Ectodermal cell (in vitro differentiated cells): ENCODE results near the gene ZDHHC1.

Source experiments
- H3K27ac ChIP-seq: 2 replicates; pipeline ENCODE4 v1.7.0; 2013; ENCODE audit warnings: mild to moderate bottlenecking, low read depth, low read length; ENCODE audit not compliant: insufficient read depth, poor library complexity, severe bottlenecking
- H3K27me3 ChIP-seq: 2 replicates; pipeline ENCODE4 v1.7.0; 2013; ENCODE audit warnings: mild to moderate bottlenecking, low read length; ENCODE audit not compliant: insufficient read depth, control insufficient read depth, poor library complexity, severe bottlenecking
- H3K36me3 ChIP-seq: one replicate; pipeline ENCODE4 v1.7.0; 2013; ENCODE audit warnings: low read length; ENCODE audit not compliant: control insufficient read depth, insufficient read depth
- H3K4me1 ChIP-seq: one replicate; pipeline ENCODE4 v1.7.0; 2013; ENCODE audit warnings: low read length; ENCODE audit not compliant: control insufficient read depth, insufficient read depth
- H3K4me3 ChIP-seq: 2 replicates; pipeline ENCODE4 v1.7.0; 2013; ENCODE audit warnings: low read depth, low read length, control low read depth; ENCODE audit not compliant: insufficient read depth
- H3K9me3 ChIP-seq: 2 replicates; pipeline ENCODE4 v1.7.0; 2013; ENCODE audit warnings: mild to moderate bottlenecking, low read length, moderate library complexity; ENCODE audit not compliant: control insufficient read depth
- WGBS, 2 experiments: methylation state at CpG; one replicate each; pipeline ENCODE4 v1.1.7; 2013; ENCODE audit warnings: missing lambda C conversion rate in 2 of 2; 5-methylcytosine and 5-hydroxymethylcytosine counted together

ZDHHC1 gene

DNA sequence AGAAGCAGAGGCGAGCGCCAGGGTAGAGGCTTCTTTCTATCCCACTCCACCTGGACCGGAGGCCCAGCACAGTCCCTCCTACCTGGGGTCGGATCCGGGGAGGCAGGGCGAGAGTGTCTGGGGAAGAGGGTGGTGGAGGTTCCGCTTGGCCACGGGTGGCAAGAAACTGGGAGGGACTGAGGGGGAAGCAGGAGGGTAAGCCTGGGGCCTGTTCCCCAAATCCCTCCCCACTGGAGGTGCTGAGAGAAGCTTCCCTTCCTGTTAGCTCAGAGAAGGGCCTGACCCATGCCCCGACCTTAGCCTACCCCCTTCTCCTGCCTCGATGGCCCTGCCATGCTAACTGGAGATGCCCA lies 21.2 kb downstream of the ZDHHC1 start:
- Histone ChIP-seq H3K27ac (no peak overlapping the region), H3K4me3 (no peak overlapping the region), H3K36me3 (no peaks in the 10 kb centered on the region), H3K4me1 (peaks cover 70% of the 10 kb centered on the region), H3K9me3 (no peaks in the 10 kb centered on the region), H3K27me3 (peaks cover 48% of the 10 kb centered on the region)
- 74 to 82% methylated on average over 10 of the region's 10 CpGs for whole genome bisulfite sequencing, 2 experiments

DNA sequence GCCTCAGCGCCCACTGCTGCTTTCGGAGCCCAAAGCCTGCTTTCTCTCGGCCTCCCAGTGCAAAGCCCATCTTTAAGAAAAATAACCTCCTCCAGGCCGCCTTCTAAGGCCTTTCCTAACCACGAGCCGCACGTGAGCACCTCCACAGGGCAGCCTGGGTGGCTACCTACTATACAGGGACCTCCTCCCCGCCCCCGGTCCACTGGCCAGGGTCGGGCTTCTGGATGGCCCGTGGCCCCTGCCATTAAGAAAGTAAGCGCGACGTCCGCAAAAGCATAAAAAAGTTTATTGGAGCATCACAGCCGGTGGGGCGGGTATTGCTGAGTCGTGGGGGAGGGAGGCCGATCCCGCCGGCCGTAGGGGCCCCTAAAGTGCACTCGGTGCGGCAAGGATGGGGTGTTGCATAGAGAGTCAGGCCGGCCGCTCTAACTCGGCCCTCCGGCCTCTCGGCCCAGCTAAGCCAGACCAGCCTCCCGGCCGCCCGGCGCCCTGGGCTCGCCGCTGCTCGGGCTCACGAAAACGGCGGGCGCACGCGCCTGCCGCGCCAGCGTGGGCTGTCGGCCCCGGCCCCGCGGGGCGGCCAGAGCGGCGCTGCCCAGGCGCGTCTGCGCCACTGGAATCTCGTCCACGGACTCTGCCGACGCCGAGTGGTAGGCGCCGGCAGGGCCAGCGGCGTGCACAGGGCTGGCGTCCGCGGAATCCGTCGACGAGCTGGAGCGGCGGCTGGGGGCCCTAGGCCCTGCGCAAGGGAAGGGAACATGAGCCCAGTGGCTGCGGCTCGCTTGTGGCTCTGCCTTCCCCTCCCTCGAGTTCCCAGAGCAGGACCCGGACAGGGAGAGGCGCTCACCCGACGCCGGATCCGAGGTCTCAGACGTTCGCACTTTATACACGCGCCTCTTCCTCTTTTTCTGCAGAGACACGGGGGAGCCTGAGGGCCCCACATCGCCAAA lies 21.8 kb downstream of the ZDHHC1 start:
- Histone ChIP-seq H3K27ac (no peak overlapping the region), H3K4me3 (no peak overlapping the region), H3K9me3 (no peaks in the 10 kb centered on the region), H3K36me3 (no peaks in the 10 kb centered on the region), H3K27me3 (peaks cover 48% of the 10 kb centered on the region), H3K4me1 (peaks cover 70% of the 10 kb centered on the region)
- WGBS, 2 experiments: 9 to 10% methylated on average over 88 of the region's 88 CpGs

DNA sequence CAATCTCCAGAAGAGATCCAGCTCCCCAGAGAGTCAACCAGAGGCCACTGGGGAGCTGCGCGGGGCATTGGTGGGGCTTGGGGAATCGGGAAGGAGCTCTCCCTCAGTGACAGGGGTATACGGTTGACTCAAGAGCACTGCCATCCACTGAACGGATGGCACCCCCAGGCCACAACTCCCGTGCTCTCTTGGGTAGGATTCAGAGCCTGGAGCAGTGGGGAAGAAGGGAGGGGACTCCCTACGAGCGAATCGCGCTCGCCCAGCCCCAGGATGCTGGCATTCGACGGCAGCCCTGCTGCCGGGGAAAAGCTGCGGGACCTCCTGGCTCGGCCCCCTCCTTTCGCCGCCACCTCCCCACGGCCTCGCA lies 22.5 kb downstream of the ZDHHC1 start:
- 4 to 5% methylated on average over 20 of the region's 20 CpGs for WGBS, 2 experiments
- H3K27me3 ChIP-seq: peaks cover 48% of the 10 kb centered on the region
- H3K27ac ChIP-seq: no peak overlapping the region
- H3K4me3 ChIP-seq: peak overlapping the region; percentile 29
- no peaks in the 10 kb centered on the region for H3K9me3 ChIP-seq
- H3K36me3 ChIP-seq: no peaks in the 10 kb centered on the region
- H3K4me1 ChIP-seq: peaks cover 70% of the 10 kb centered on the region

DNA sequence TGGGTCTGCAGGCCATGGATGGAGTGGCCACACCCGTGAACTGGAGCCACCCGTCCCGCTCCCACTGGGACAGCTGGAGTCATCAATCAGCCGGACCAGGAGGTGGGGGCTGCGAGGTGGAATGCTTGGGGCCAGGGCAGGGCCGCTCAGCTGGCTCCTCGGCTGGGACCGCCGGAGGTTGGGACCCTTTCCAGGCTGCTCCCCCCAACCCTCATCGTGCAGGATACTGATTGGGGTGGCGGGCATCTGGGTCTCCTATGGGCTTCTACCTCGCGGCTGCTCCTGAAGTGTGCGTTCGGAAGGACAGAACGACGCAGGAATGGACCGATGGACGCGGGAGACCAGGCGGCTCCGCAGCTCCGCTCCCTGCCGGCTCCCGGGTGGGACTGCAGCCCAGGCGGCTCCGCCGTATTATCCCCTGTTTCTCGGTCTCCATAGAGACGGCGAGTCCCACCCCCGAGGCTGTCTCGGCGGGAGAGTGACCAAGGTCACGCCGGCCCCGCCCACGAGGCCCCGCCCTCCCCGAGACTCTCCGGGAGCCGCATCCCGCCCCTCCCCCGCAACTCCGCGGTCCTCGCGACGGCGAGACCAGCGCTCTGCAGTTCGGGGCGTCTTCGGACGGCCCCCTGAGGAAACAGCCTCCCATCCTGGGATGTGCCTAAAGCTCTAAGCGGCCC lies 23.0 kb downstream of the ZDHHC1 start, which contains the start of gene TPPP3:
TSS of gene TPPP3 (minus strand) at position 388 of the 677 bp plus-strand sequence. CDS start 2,387 bp downstream, outside the sequence.
- Histone ChIP-seq H3K27ac (peak within 1 kb of the TSS; percentile 8), H3K27me3 (peaks cover 45% of the 10 kb centered on the region), H3K4me3 (peak within 1 kb of the TSS; percentile 29), H3K9me3 (no peaks in the 10 kb centered on the region), H3K4me1 (peaks cover 68% of the 10 kb centered on the region), H3K36me3 (no peaks in the 10 kb centered on the region)
- 5% methylated on average over 56 of the region's 56 CpGs for WGBS, 2 experiments

DNA sequence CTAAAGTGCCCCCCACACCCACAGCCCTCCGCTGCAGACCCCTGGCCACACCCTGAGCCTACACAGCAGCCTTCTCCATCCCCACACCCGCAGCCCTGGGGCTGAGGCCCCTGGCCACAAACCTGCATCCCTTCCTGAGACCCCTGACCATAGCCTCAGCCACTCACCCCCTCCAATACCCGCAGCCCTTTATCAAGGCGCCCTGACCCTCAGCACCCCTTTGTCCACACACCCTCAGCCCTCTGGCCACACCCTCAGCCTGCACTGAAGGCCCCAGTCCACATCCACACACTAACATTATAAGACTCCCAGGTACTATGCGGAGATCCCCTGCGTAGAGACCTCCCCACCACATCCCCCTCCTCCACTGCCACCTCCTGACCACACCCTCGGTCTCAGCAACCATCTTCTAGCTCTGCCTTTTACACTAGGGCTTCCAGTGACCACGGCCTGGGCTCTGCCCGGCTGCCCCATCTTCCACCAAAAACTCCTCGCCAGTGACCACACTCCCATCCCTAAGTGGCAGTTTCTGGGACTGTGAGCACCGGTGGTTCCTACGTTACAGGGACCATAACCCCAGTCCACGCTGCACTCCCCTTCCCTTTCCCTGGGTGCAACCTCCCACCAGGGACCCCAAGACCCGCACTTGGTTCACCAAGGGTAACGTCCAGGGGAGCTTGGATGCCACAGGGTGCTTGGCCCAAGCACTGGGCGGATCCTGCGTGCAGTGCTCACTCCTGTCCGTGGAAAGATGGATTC lies 23.8 kb downstream of the ZDHHC1 start:
- Histone ChIP-seq H3K27ac (no peak overlapping the region), H3K4me1 (peaks cover 60% of the 10 kb centered on the region), H3K4me3 (peak overlapping the region; percentile 29), H3K27me3 (peaks cover 45% of the 10 kb centered on the region), H3K9me3 (no peaks in the 10 kb centered on the region), H3K36me3 (no peaks in the 10 kb centered on the region)
- WGBS, 2 experiments: 84 to 87% methylated on average over 18 of the region's 18 CpGs

DNA sequence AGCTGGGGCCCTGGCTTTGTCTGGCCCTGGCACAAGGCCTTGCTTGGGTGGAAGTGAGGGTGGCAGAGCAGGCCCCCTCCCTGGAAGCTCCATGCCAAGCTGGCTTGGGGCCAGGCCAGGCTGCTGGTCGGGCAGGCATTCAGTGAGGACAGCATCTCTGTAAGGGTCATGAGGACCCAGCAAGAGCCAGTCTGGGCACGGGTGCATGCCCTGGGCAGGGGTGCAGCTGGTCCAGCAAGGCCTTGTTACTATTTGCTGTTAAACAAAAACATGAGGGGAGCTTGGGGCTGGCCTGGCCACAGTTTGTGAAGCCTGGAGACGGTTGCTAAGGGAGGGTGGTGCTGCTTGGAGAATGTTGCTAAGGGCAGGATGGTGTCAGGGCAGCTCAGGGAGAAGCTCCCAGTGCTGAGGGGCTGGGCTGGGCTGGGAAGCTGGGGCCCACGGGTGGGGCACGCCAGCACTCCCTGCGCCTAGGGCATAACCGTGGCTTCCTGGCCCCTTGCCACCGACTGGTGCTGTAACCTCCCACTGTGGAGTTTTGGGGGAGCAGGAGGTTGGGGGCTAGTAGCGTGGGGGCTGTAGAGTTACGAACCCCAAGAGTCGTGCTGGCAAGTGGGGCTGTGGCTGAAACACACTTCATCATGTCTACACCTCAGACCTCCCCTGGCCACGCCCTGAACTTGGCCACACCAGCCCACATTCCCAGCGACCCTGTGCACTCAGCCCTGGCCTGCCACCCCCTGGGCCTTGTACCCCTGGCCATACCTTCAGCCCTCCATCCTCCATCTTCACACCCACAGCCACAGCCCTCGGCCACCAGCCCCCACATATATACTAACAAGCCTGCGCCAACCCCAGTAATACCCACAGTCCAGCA lies 24.6 kb downstream of the ZDHHC1 start:
- Histone ChIP-seq H3K4me3 (no peak overlapping the region), H3K36me3 (no peaks in the 10 kb centered on the region), H3K27me3 (peaks cover 45% of the 10 kb centered on the region), H3K9me3 (no peaks in the 10 kb centered on the region), H3K4me1 (peaks cover 52% of the 10 kb centered on the region), H3K27ac (no peak overlapping the region)
- 92 to 93% methylated on average over 15 of the region's 15 CpGs for WGBS, 2 experiments

DNA sequence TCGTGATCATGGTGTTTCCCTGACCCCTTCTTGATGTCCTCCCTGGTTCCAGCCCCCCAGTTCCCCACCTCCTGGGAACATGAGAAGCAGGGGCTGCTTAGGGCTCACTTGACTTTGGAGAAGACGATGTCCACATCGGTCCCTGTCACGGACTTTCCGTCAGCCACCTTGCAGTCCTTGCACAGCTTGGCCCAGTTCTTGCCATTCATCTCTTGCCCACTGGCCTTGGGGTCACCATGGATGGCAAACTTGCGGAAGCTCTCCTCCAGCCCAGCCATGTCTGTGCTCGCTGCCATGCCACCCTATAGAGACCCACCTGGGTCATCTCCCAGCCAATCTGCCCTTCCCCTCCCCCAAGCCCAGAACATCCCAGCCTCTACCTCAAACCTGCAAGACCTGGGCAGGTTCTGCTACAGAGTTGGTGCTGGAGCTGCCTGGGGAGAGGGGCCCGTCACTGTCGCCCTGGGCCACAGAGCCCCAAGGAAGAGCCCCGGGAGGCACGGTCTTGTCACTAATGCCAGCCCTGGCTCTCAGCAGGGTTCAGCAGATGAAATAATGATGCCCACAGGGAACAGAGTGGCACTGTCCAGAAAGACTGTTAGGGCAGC lies 25.4 kb downstream of the ZDHHC1 start:
- Histone ChIP-seq H3K27me3 (peaks cover 44% of the 10 kb centered on the region), H3K4me3 (no peak overlapping the region), H3K36me3 (no peaks in the 10 kb centered on the region), H3K9me3 (no peaks in the 10 kb centered on the region), H3K27ac (no peak overlapping the region), H3K4me1 (peaks cover 44% of the 10 kb centered on the region)
- 96 to 97% methylated on average over 11 of the region's 11 CpGs for WGBS, 2 experiments

DNA sequence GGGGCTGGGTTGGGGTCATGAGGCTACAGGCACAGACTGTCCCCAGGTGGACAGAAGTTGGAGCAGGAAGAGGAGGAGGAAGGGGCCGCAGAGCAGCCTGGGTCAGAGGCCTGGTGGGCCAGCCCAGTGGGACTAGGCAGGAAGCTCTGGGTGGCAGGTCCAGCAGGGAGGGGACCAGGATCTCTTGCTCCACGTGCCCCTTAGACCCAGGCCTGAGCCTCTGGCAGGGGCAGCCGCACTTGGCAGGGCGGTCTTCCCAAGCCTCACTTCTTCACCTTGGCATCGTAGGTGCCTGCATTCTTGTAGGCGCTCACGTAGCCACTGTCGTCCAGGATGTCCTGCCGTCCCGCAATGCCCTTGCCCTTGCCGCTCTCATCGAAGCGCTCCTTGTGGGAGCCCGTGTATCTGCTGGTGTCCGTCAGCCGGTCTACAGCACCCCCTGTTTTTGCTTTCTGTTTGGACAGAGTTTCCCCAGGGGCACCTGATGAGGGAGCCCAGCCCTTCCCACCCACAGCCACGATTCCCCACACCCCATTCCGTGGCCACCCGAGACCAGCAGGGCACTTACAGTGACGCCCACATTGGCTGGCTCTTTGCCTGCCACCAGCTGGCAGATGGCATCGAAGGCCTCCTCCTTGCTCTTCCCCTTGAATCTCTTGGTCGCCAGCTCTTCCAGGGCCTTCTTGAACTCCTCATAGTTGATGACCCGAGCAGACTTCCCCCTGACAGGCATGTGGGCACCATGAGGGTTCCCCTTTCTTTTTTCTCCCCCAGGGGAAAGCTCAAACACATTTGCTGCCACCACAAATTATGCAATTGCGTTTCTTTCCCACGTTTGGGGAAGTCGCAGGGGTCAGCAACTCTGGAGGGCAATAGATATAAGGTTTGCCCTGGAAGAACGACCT lies 26.1 kb downstream of the ZDHHC1 start:
- no peaks in the 10 kb centered on the region for H3K9me3 ChIP-seq
- peaks cover 36% of the 10 kb centered on the region for H3K27me3 ChIP-seq
- H3K27ac ChIP-seq: no peak overlapping the region
- no peak overlapping the region for H3K4me3 ChIP-seq
- peaks cover 37% of the 10 kb centered on the region for H3K4me1 ChIP-seq
- no peaks in the 10 kb centered on the region for H3K36me3 ChIP-seq
- 93 to 94% methylated on average over 27 of the region's 27 CpGs for WGBS, 2 experiments
